Lower lobe of right lung (tissue), 2 donors: ENCODE data around the gene STX5. TPM values are rescaled to one million over a fixed set of nuclear protein-coding genes. Genes with fewer than 3 reads are reported as not detected.
"Not testable (repeated sequence)": the region's sequence is repeated elsewhere in the genome, so short reads cannot be mapped to it uniquely, and the experiment has no call there.

Experiments
- ATAC-seq, 2 donors: fragments of 200-7000 bp; cut with Tn5 transposase; one replicate each; pipeline ENCODE4 v1.9.1; 2020 to 2022; ENCODE audit warnings: mild to moderate bottlenecking in 2 of 2, moderate library complexity in 2 of 2
- DNase-seq: peaks from one replicate; pipeline ENCODE4 v3.0.0-alpha.2; 2020
- H3K27ac ChIP-seq: fragments of 200-600 bp; one replicate; pipeline ENCODE4 v1.8.0; 2022
- H3K27me3 ChIP-seq: fragments of 200-600 bp; one replicate; pipeline ENCODE4 v1.8.0; 2022; ENCODE audit warnings: low read depth
- H3K36me3 ChIP-seq: fragments of 200-600 bp; one replicate; pipeline ENCODE4 v1.8.0; 2022; ENCODE audit warnings: mild to moderate bottlenecking
- H3K4me1 ChIP-seq: fragments of 200-600 bp; one replicate; pipeline ENCODE4 v1.8.0; 2022
- H3K4me3 ChIP-seq: fragments of 200-600 bp; one replicate; pipeline ENCODE4 v1.8.0; 2022; ENCODE audit warnings: mild to moderate bottlenecking
- H3K9me3 ChIP-seq: fragments of 200-600 bp; one replicate; pipeline ENCODE4 v1.8.0; 2022
- intact Hi-C: fragments of 100-400 bp; cut with DNase I; formaldehyde crosslinking; loops from one replicate; pipeline ENCODE4 v1.11.0; 2022
- total RNA-seq: library from RNA; stranded (reverse); fragmentation: NEBNext Ultra II Directional; extraction: Animal tissue kit (Norgen Biotek cat#: 25700); gene quantifications from one replicate; pipeline ENCODE4 v1.2.1, GENCODE V29; 2021
- TF ChIP-seq, protein P1 (sequence below): fragments of 200-600 bp; IDR thresholded peaks from one replicate; pipeline ENCODE4 v1.8.0; 2022; ENCODE audit warnings: antibody characterized with exemption, mild to moderate bottlenecking
- donor health status: DM: no; HTN: yes; CAD: no; lungs with severe emphysema.

Gene STX5
- total RNA-seq, 1 donor from 2014 or later, result 42.0 TPM

DNA sequence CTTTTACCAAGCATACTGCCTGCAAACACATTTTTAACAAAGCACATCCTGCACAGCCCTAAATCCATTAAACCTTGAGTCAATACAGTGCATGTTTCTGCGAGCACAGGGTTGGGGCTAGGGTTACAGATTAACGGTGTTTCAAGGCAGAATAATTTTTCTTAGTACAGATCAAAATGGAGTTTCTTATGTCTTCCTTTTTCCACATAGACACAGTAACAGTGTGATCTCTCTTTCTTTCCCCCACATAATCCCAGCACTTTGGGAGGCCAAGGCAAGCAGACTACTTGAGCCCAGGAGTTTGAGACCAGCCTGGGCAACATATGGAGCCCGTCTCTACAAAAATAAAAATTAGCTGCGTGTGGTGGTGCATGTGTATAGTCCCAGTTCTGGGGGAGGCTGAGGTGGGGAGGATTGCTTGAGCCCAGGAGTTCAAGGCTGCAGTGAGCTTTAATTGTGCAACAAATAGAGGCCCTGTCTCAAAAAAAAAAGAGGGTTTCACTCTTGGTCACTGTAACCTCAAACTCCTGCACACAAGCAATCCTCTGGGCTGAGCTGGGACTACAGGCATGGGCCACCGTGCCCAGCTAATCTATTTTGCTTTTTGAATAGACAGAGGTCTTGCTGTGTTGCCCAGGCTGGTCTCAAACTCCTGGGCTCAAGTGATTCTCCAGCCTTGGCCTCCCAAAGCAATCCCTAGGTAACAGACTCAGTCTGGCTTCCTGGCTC lies 29.1 kb upstream of the STX5 start:
- Histone ChIP-seq H3K27me3 (no peaks in the 10 kb centered on the region), H3K4me1 (peaks cover 20% of the 10 kb centered on the region), H3K27ac (no peak overlapping the region), H3K36me3 (no peaks in the 10 kb centered on the region), H3K4me3 (no peak overlapping the region), H3K9me3 (no peaks in the 10 kb centered on the region)
- no peak for ATAC-seq
- TF ChIP-seq, protein P1, sequence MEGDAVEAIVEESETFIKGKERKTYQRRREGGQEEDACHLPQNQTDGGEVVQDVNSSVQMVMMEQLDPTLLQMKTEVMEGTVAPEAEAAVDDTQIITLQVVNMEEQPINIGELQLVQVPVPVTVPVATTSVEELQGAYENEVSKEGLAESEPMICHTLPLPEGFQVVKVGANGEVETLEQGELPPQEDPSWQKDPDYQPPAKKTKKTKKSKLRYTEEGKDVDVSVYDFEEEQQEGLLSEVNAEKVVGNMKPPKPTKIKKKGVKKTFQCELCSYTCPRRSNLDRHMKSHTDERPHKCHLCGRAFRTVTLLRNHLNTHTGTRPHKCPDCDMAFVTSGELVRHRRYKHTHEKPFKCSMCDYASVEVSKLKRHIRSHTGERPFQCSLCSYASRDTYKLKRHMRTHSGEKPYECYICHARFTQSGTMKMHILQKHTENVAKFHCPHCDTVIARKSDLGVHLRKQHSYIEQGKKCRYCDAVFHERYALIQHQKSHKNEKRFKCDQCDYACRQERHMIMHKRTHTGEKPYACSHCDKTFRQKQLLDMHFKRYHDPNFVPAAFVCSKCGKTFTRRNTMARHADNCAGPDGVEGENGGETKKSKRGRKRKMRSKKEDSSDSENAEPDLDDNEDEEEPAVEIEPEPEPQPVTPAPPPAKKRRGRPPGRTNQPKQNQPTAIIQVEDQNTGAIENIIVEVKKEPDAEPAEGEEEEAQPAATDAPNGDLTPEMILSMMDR, result no peak
- no peak for DNase-seq
- intact Hi-C loops, result no loop called here

DNA sequence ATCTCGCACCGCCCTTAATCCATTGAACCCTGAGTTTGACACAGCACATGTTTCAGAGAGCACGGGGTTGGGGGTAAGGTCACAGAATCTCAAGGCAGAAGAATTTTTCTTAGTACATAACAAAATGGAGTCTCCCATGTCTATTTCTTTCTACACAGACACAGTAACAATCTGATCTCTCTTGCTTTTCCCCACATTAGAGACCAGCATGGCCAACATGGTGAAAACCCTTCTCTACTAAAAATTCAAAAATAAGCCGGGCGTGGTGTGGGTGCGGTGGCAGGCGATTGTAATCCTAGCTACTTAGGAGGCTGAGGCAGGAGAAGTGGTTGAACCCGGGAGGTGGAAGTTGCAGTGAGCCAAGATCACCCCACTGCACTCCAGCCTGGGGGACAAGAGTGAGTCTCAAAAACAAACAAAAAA lies 27.4 kb upstream of the STX5 start:
- H3K27me3 ChIP-seq, H3K27ac ChIP-seq, intact Hi-C loops, H3K9me3 ChIP-seq, H3K36me3 ChIP-seq, H3K4me3 ChIP-seq, DNase-seq, ATAC-seq: not testable (repeated sequence)
- H3K4me1 ChIP-seq, result peaks cover 27% of the 10 kb centered on the region

DNA sequence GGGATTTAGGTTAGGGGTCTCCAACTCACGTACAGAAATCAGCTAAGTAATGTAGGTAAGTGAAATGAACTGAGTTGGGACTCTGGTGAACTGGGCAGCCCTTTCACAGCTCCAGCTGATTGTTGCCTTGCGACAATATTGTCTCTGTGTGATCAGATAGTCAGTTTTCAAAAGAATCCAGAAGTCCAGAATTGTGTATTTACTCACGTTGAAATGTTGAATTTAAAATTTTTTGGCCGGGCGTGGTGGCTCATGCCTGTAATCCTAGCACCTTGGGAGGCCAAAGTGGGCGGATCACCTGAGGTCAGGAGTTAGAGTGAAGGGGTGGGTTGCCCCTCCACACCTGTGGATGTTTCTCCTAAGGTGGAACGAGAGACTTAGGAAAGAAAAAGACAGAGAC lies 26.4 kb upstream of the STX5 start:
- Histone ChIP-seq H3K27me3 (no peaks in the 10 kb centered on the region), H3K4me1 (peaks cover 34% of the 10 kb centered on the region), H3K9me3 (no peaks in the 10 kb centered on the region), H3K4me3 (no peak overlapping the region), H3K36me3 (peaks cover 12% of the 10 kb centered on the region), H3K27ac (no peak overlapping the region)
- TF ChIP-seq, protein P1, result no peak
- DNase-seq, result no peak
- intact Hi-C loops, result no loop called here
- ATAC-seq, result no peak

GRCh38 chr11:62857541-62857982 lies 25.7 kb upstream of the STX5 start:
- no peak overlapping the region for H3K4me3 ChIP-seq
- H3K27ac ChIP-seq, result no peak overlapping the region
- ATAC-seq, result no peak
- H3K4me1 ChIP-seq, result peaks cover 34% of the 10 kb centered on the region
- DNase-seq, result no peak
- peaks cover 18% of the 10 kb centered on the region for H3K36me3 ChIP-seq
- intact Hi-C loops, result no loop called here
- TF ChIP-seq, protein P1, result no peak
- H3K9me3 ChIP-seq, result no peaks in the 10 kb centered on the region
- no peaks in the 10 kb centered on the region for H3K27me3 ChIP-seq

GRCh38 chr11:62856333-62856895 lies 24.6 kb upstream of the STX5 start:
- H3K27me3 ChIP-seq, result no peaks in the 10 kb centered on the region
- H3K36me3 ChIP-seq, result peaks cover 28% of the 10 kb centered on the region
- DNase-seq (no peak), ATAC-seq (peak; percentile 1 to 2)
- H3K4me1 ChIP-seq, result peaks cover 33% of the 10 kb centered on the region
- TF ChIP-seq, protein P1, result no peak
- H3K9me3 ChIP-seq, result no peaks in the 10 kb centered on the region
- peak overlapping the region; percentile 82 for H3K27ac ChIP-seq
- intact Hi-C loops, result no loop called here
- peak overlapping the region; percentile 69 for H3K4me3 ChIP-seq
